IgD-negative memory B cell (primary cell): ENCODE data around the gene CLEC16A. TPM values are rescaled to one million over a fixed set of nuclear protein-coding genes. Genes with fewer than 3 reads are reported as not detected.

Source experiments
- H3K27ac Mint-ChIP-seq, 3 donors: one replicate each; pipeline ENCODE4 v1.8.0; 2020 to 2022; ENCODE audit warnings: mild to moderate bottlenecking in 3 of 3, mixed read lengths in 3 of 3, moderate library complexity in 1 of 3
- H3K27me3 Mint-ChIP-seq: one replicate; pipeline ENCODE4 v1.8.0; 2021; ENCODE audit warnings: mixed read lengths
- H3K36me3 Mint-ChIP-seq: one replicate; pipeline ENCODE4 v1.8.0; 2020; ENCODE audit warnings: mild to moderate bottlenecking, mixed read lengths
- H3K4me1 Mint-ChIP-seq, 3 donors: one replicate each; pipeline ENCODE4 v1.8.0; 2020 to 2022; ENCODE audit warnings: mixed read lengths in 3 of 3, mild to moderate bottlenecking in 1 of 3
- H3K4me3 Mint-ChIP-seq, 4 donors: one replicate each; pipeline ENCODE4 v1.8.0; 2020 to 2022; ENCODE audit warnings: mild to moderate bottlenecking in 4 of 4, mixed read lengths in 4 of 4, moderate library complexity in 3 of 4
- H3K9me3 Mint-ChIP-seq, 3 donors: one replicate each; pipeline ENCODE4 v1.8.0; 2020 to 2021; ENCODE audit warnings: mixed read lengths in 3 of 3, mild to moderate bottlenecking in 1 of 3
- polyA plus RNA-seq: library from polyadenylated mRNA; unstranded; fragments of 300-500 nt; fragmentation: Illumina TruSeq; gene quantifications from one replicate; pipeline ENCODE4 v1.2.3, GENCODE V29; 2021

The CLEC16A gene
- polyA plus RNA-seq, 1 donor from 2014 or later, result 21.1 TPM

DNA sequence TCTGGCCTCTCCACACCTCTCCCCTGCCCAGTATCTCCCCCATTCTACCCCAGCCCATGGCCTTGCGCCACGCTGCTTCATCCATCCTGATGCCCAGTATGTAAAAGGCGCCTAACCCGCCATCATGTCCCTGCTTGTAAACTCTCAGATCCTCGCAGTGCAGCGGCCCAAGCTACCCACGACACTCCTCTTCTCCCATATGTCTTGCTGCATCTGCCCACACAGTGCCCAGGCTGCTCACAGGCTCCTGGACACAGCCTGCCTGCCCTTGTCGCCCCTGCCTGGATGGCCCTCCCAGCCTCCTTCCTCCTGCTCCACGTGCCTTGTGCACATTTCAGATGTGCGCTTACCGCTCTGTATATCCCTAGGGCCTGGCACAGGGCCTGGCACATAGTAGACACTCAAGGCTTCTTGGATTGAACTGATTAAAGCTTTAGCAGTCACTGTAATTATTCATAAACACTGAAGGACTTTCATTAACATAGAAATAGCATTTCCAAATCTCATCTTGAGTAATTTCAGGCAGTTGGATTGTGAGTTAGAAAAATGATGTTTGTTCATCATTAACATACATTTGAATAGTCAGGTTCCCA is 129.1 kb downstream of the CLEC16A start:
- Mint-ChIP-seq H3K9me3 (no peaks in the 10 kb centered on the region), H3K4me1 (peaks cover 31 to 34% (median 31%) of the 10 kb centered on the region in 3 donors), H3K27ac (peak overlapping the region in 1 of 3 donors; percentile 81), H3K36me3 (peaks cover 16% of the 10 kb centered on the region), H3K27me3 (peaks cover 1% of the 10 kb centered on the region), H3K4me3 (no peak overlapping the region)

DNA sequence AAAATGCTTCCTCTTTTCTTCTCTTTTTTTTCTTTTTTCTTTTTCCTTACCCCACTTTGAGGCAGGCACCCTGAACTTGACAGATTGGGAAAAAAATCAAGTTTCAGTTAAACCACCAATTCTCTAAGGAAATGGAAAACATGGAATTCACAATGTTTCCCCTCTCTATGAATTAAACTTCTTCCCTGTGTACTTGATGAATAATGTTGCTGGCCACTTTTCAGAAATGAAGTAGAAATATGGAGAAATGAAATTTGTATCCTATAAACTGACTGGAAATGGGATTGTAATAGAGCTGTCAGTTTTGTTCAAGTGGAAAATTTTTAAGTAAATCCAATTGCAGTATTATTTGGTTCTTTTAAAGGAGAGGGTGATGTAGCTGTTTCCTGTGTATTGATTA is 129.8 kb downstream of the CLEC16A start:
- no peaks in the 10 kb centered on the region for H3K9me3 Mint-ChIP-seq
- H3K4me3 Mint-ChIP-seq, result no peak overlapping the region
- peaks cover 16% of the 10 kb centered on the region for H3K36me3 Mint-ChIP-seq
- peaks cover 1% of the 10 kb centered on the region for H3K27me3 Mint-ChIP-seq
- H3K27ac Mint-ChIP-seq, result peak overlapping the region in 1 of 3 donors; percentile 81
- peaks cover 37 to 40% (median 38%) of the 10 kb centered on the region in 3 donors for H3K4me1 Mint-ChIP-seq

- peaks cover 16% of the 10 kb centered on the region for H3K36me3 Mint-ChIP-seq
- no peak overlapping the region for H3K27ac Mint-ChIP-seq
- peaks cover 1% of the 10 kb centered on the region for H3K27me3 Mint-ChIP-seq
- peaks cover 48 to 50% (median 48%) of the 10 kb centered on the region in 3 donors for H3K4me1 Mint-ChIP-seq
- no peaks in the 10 kb centered on the region for H3K9me3 Mint-ChIP-seq
- H3K4me3 Mint-ChIP-seq, result no peak overlapping the region
Observed at GRCh38 chr16:11075163-11075562, 130.8 kb downstream of the CLEC16A start.

GRCh38 chr16:11076259-11077018 is 132.1 kb downstream of the CLEC16A start:
- peaks cover 49 to 57% (median 55%) of the 10 kb centered on the region in 3 donors for H3K4me1 Mint-ChIP-seq
- H3K4me3 Mint-ChIP-seq, result peak overlapping the region in 3 of 4 donors; percentile 36 to 80 (median 44)
- no peaks in the 10 kb centered on the region for H3K9me3 Mint-ChIP-seq
- H3K27me3 Mint-ChIP-seq, result peaks cover 1% of the 10 kb centered on the region
- peak overlapping the region; percentile 84 to 96 (median 92) for H3K27ac Mint-ChIP-seq
- peaks cover 14% of the 10 kb centered on the region for H3K36me3 Mint-ChIP-seq

DNA sequence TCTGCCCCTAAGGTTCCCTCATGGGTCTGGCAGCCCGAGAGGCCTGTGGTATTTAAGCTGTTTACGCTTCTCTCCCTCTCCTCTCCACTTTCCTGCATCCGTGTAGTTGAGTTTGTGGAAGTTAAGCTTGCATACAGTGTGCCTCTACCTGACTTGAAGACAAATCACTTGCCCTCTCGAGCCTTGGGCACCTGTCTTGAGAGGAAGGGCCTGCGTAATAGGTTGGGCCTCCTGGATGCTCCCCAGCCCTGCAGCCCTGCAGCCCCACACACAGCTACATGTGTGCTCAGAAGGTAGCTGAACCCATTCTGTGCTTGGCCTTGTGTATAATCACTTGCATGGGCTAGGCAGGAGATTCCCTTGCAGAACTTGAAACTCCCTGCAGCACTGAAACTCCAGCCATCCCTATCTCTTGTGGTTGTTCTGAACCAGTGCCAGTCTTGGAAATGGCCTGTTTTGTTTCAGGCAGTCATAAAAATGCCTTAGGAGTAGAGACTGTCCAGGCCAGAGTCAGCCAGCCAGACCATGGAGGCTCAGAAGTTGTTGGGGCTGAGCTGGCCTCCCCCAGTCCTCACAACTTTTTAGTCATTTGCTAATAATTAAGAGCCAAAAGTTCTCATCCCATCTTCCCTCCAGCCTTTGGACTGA is 134.6 kb downstream of the CLEC16A start:
- peak overlapping the region; percentile 12 to 88 (median 64) for H3K4me3 Mint-ChIP-seq
- no peaks in the 10 kb centered on the region for H3K9me3 Mint-ChIP-seq
- peaks cover 48 to 54% (median 53%) of the 10 kb centered on the region in 3 donors for H3K4me1 Mint-ChIP-seq
- H3K27ac Mint-ChIP-seq, result peak overlapping the region in 2 of 3 donors; percentile 89 to 92
- H3K36me3 Mint-ChIP-seq, result peaks cover 10% of the 10 kb centered on the region
- peaks cover 1% of the 10 kb centered on the region for H3K27me3 Mint-ChIP-seq

DNA sequence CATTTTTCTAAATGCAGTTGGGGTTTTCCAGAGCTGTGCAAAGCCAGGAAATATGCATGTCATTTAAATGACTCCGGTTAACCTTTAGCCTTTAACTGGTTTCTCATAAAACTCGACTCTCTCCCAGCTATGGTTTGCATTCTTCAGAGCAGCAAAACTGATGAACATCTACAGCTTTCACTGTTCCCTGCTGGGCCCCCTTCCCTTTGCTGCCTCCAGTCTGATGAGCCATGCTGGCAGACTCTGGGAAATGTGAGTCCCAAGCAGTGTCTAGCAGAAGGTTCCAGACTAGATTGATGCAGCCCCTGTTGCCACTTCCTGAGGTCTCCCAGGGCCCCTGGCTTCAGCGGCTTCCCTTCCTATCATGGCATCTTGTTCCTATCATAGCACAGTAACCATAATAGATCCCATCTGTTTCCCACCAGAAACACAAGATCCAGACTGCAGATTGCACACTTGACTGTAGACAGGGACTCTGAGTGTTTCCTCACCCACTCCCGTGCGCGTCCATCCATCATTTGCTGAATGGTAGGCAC is 135.4 kb downstream of the CLEC16A start:
- H3K27me3 Mint-ChIP-seq, result peaks cover 1% of the 10 kb centered on the region
- peak overlapping the region; percentile 12 to 88 (median 64) for H3K4me3 Mint-ChIP-seq
- H3K4me1 Mint-ChIP-seq, result peaks cover 46 to 54% (median 48%) of the 10 kb centered on the region in 3 donors

DNA sequence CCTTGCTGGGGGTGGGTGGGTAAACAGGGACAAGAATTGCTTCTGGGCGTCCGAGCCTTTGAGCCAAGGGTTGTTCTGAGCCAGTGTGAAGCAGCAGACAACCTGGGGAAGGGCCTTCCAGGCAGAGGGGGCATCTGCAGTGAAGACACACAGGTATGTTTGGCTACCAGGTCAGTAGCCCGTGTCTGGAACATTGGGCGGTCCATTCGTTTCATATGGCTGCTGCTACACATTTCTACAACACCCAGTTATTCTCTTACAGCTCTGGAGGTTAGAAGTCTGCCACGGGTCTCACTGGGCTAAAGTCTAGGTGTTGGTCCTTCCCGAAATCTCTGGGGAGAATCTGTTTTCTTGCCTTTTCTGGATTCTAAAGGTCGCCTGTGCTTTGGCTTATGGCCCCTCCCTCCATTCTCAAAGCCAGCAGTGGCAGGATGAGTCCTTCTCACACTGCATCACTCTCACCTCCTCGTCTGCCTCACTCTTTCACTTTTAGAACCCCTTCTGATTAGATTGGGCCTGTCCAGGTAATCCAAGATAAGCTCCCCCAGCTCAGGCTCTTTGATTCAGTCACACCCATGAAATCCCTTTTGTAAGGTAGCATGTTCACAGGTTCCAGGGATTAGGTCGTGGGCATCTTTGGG is 136.1 kb downstream of the CLEC16A start:
- peak overlapping the region in 2 of 4 donors; percentile 44 to 70 for H3K4me3 Mint-ChIP-seq

More for the DNA sequence above, 135.4 kb downstream of the CLEC16A start:
- Mint-ChIP-seq H3K9me3 (no peaks in the 10 kb centered on the region), H3K36me3 (peaks cover 7% of the 10 kb centered on the region), H3K27ac (peak overlapping the region; percentile 60 to 92 (median 65))

GRCh38 chr16:11080999-11081630 is 136.8 kb downstream of the CLEC16A start:
- Mint-ChIP-seq H3K4me3 (peak overlapping the region in 1 of 4 donors; percentile 4), H3K27ac (peak overlapping the region; percentile 28 to 92 (median 76)), H3K4me1 (peaks cover 41 to 49% (median 44%) of the 10 kb centered on the region in 3 donors), H3K36me3 (peaks cover 7% of the 10 kb centered on the region), H3K27me3 (peaks cover 1% of the 10 kb centered on the region), H3K9me3 (no peaks in the 10 kb centered on the region)

More for the DNA sequence above, 136.1 kb downstream of the CLEC16A start:
- Mint-ChIP-seq H3K27me3 (peaks cover 1% of the 10 kb centered on the region), H3K27ac (peak overlapping the region; percentile 60 to 92 (median 65)), H3K9me3 (no peaks in the 10 kb centered on the region), H3K4me1 (peaks cover 46 to 53% (median 48%) of the 10 kb centered on the region in 3 donors), H3K36me3 (peaks cover 7% of the 10 kb centered on the region)

GRCh38 chr16:11082108-11082859 is 137.9 kb downstream of the CLEC16A start:
- no peaks in the 10 kb centered on the region for H3K9me3 Mint-ChIP-seq
- H3K36me3 Mint-ChIP-seq, result peaks cover 7% of the 10 kb centered on the region
- no peak overlapping the region for H3K4me3 Mint-ChIP-seq
- peak overlapping the region in 1 of 3 donors; percentile 28 for H3K27ac Mint-ChIP-seq
- H3K4me1 Mint-ChIP-seq, result peaks cover 31 to 41% (median 40%) of the 10 kb centered on the region in 3 donors
- H3K27me3 Mint-ChIP-seq, result peaks cover 1% of the 10 kb centered on the region

DNA sequence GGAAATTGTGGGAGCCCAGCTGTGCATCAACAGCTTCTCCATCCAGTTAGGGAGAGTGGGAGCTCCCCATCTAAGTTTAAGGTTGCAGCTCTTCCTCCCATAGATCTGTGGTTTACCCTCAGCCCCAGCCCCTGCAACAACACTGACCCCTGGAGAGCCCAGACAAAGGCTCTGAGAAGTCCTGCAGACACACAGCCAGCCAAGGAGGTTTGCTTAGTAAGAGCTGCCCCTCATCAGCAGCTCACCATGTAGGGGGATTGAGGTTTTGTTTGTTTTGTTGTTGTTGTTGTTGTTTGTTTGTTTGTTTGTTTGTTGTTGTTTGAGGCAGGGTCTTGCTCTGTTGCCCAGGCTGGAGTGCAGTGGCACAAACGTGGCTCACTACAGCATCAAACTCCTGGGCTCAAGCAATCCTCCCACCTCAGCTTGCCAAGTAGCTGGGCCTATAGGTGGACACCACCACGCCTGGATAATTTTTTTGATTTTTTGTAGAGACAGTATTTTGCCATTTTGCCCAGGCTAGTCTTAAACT is 138.6 kb downstream of the CLEC16A start:
- H3K27ac Mint-ChIP-seq, result peak overlapping the region in 1 of 3 donors; percentile 82
- no peaks in the 10 kb centered on the region for H3K9me3 Mint-ChIP-seq
- H3K36me3 Mint-ChIP-seq, result peaks cover 7% of the 10 kb centered on the region
- no peak overlapping the region for H3K4me3 Mint-ChIP-seq
- peaks cover 1% of the 10 kb centered on the region for H3K27me3 Mint-ChIP-seq
- peaks cover 24 to 35% (median 34%) of the 10 kb centered on the region in 3 donors for H3K4me1 Mint-ChIP-seq

DNA sequence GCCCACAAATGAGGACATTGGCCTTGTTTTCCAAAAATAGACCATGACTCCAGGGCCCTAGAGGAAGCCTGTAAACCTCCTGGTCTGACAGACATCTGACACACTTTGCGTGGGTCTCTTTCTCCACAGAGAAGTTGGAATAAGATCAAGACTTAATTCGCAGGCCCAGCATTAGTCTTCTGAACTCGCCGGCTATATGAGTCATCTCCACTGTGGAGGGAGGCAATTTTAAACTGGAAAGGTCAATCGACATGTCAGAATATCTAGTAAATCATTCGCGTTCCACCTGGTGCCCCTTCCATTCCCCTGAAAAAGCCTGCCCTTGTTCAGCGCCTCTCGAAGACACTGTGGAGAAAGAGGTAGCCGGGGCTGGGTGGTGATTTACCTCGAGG is 140.1 kb downstream of the CLEC16A start:
- Mint-ChIP-seq H3K4me1 (peaks cover 10 to 20% (median 19%) of the 10 kb centered on the region in 3 donors), H3K4me3 (no peak overlapping the region), H3K27me3 (no peaks in the 10 kb centered on the region), H3K36me3 (peaks cover 7% of the 10 kb centered on the region), H3K9me3 (no peaks in the 10 kb centered on the region), H3K27ac (no peak overlapping the region)

DNA sequence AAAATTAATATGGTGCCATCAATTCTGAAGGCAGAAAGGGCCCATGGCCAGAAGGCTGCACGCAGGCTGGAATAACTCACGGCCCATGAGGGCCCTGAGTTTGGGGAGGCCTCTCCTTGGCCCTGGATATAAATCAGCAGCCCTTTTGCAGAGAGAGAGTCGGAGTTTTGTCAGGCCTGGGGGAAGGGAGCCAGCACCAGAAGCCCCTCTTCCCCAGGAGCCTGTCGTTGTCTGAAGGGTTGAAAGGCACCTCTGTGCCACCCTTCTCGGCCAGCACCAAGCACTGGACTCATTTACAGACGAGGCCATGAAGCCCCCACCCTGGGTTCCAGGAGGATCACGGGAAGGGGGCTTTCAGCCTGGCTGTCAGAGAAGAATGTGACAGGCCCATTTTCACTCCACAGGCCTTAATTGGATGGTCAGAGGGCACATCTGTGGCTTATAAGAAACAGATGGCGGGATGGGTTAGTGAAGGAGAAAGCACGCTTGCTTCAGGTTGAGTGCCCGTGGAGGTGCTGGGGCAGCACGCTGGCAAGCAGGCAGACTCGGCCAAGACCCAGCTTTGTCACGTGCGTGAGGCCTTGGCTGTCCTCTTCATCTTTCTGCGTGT is 140.6 kb downstream of the CLEC16A start:
- Mint-ChIP-seq H3K27ac (peak overlapping the region in 2 of 3 donors; percentile 19 to 31), H3K4me3 (no peak overlapping the region), H3K27me3 (no peaks in the 10 kb centered on the region), H3K4me1 (peaks cover 8 to 15% (median 14%) of the 10 kb centered on the region in 3 donors), H3K36me3 (peaks cover 7% of the 10 kb centered on the region), H3K9me3 (no peaks in the 10 kb centered on the region)

GRCh38 chr16:11085916-11086315 is 141.6 kb downstream of the CLEC16A start:
- Mint-ChIP-seq H3K36me3 (peaks cover 7% of the 10 kb centered on the region), H3K4me1 (peaks cover 5 to 7% (median 6%) of the 10 kb centered on the region in 3 donors), H3K4me3 (no peak overlapping the region), H3K27me3 (no peaks in the 10 kb centered on the region), H3K9me3 (no peaks in the 10 kb centered on the region), H3K27ac (peak overlapping the region in 1 of 3 donors; percentile 31)
